Measurements from ENCODE around the gene CCNT1.
"Not testable (repeated sequence)": the region's sequence is repeated elsewhere in the genome, so short reads cannot be mapped to it uniquely, and the experiment has no call there.

The CCNT1 gene

DNA sequence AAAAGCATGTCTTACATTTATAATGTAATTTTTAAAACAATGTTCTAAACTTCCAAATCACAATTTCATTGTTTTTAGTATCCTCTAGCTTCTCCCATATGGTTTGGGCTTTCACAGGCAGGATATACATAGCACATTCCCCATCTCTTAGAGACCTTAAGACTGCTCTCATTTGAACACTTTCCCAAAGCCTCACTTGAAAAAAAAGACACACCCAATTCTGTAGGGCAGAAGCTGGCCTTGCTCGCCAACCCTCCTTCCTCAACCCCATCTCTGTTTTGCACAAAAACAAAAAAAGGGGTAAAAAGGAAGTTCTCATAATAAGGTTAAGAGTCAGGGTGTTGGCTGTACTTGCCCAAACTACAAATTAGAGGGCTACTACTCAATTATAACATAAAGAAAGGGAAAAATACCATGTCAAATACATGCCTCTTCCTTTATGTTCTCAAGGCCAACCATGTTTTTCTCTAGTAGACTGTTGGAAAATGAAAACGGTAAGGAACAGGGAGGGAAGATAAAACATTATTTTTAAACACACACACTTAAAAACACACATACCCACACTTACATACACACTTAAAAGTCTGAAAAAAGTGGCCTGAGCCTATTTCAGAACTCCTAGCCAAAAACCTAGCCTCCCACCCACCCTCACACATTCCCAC, 24.6 kb downstream of the CCNT1 start:
- no peak for DNase-seq (ENCODE audit: low read depth)

DNA sequence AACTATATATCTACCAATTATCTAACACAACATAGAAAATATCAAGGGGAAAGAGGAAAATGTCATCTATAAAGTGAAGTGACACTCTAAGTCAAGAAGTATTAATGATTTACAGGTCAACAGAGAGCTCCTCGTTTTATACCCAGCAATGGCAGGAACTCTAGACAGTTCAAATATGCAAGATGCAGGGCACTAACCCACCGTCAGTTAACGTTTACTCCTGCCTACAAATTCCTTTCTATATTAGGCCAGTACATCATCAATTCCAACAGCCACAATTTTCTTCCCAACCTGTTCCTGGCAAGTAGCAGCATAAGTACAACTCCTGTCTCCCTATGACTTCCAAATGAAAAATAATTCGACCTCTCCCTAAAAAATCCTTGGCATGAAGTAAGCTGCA, 25.5 kb downstream of the CCNT1 start:
- DNase-seq (ENCODE audit: low read depth): no peak

DNA sequence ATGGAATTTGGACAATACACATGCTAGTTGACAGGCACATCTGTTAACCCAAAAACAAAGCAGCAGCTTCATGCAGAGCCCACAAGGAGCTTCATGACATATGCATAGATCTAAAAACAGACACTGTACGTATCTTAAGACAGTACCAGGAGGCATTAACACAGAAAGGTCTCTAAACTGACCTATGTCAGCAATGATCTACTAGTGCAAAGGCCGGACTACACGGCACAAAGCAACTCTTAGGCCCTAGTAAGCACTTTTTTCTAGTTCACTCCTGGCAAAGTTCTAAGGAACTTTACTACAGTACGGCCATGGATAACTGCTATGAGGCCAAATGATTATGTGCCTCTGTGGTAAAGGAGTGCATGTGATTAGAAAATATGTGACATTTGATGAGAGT, 26.1 kb downstream of the CCNT1 start:
- DNase-seq (ENCODE audit: low read depth): no peak

DNA sequence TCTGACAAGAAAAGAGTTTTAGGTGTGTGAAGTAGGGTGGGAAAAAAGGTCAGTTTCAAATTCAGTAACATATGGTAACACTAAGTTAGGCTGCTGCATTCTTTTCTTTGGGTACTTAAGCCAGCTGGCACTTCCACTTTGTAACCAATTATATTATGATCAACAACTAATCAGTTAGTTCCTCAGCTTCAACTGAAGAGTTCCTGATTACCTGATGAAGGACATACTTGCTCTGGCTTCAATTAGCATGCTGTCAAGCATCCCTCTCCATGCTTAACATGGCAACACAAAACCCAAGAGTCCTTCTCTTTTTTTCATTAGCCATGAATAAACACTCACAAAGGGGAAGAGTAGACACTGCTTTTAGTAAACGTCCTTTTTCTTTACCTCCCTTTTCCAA, 27.7 kb downstream of the CCNT1 start:
- DNase-seq (ENCODE audit: low read depth): no peak

DNA sequence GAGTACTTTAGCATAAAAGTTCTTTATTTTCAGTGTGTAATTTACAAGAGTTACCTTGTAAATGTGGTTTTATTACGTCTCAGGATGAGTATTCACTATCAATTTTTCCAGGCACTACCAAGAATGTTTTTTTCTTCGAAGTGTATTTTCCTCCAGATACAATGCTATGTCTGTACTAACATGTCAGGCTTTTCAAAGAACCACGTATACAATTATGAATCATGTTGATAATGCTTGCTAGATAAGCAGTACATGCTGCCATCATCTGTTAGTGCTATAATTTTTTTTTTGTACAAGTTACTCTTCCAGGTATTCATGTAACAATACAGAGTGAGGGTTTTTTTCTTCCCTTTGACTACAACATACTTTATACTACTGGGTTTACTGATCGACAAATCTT, 28.9 kb downstream of the CCNT1 start:
- DNase-seq (ENCODE audit: low read depth): no peak

DNA sequence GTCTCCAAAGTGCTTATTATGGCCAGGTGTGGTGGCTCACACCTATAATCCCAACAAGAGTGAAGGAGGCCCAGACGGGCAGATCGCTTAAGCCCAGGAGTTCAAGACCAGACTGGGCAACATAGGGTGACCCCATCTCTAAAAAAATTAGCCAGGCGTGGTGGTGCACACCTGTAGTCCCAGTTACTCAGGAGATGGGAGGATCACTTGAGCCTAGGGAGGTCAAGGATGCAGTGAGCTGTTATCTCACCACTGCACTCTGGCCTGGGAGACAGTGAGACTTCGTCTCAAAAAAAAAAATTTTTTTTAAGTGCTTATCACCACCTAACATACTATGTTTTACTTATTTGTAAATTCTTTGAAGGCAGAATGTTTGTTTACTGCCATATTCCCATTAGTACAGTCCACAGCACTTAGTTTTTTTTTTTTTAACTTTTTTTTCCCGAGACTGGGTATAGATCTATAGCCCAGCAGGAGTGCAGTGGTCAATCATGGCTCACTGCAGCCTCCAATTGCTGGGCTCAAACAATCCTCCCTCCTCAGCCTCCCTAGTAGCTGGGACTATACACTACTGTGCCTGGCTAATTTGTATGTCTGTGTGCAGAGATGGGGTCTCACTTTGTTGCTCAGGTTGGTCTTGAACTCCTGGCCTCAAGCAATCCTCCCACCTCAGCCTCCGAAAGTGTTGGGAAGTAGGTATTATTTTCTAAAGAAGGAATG, 29.7 kb downstream of the CCNT1 start:
- no peak for DNase-seq (ENCODE audit: low read depth)

DNA sequence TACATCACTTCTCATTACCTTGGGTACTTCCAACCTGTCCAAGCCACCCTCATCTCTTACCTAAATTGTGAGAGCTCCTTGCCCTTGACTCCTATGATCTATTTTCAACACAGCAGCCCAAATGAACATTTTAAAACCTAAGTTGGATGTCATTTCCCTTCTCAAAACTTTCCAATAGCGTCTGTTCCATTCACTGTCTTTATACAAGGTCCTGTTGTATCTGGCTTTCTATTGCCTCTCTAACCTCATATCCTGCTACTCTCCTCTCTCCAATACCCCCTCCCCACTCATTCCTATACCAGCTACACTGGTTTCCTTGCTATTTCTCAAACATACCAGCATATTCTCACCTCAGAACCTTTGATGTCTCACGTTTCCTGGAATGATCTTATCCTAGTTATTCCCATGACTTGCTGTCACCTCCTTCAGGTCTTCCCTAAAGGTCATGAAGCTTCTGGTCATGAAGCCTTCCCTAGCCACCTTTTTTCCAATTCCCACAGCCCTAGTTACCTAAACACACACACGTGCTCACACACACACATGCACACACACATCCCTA, 30.4 kb downstream of the CCNT1 start:
- DNase-seq (ENCODE audit: low read depth): no peak

DNA sequence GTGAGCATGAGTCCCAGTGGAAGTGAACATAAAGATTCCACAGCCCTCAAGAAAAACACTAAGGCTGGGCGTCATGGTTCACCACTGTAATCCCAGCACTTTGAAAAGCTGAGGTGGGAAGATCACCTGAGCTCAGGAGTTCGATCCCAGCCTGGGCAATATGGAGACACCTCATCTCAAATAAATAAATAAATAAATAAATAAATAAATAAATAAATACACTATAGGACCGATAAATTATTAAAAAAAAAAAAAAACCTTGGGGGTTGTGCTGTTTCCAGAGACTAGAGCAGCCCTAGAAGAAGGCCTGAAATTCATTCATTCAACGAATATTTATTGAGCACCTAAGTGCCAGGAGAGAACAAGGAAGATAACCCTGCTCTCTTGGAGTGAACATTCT, 33.0 kb downstream of the CCNT1 start:
- DNase-seq (ENCODE audit: low read depth): no peak

DNA sequence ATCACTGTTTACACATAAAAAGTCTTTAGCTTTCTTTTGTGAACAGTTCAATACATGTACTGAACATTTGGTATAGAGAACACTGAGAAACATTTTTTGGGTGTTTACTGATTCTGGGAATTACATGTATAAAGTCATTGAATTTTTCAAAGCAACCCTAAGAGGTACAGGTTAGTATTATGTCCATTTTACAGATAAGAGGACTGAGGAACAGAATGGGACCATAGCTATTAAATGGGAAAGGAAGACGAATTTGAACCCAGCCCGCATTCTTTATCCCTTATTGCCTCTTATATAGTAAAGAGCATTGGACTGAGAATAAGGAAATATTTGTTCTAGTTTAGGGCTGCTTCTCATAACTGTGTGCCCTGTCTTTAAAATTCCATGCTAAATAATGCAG, 33.6 kb downstream of the CCNT1 start:
- no peak for DNase-seq (ENCODE audit: low read depth)

DNA sequence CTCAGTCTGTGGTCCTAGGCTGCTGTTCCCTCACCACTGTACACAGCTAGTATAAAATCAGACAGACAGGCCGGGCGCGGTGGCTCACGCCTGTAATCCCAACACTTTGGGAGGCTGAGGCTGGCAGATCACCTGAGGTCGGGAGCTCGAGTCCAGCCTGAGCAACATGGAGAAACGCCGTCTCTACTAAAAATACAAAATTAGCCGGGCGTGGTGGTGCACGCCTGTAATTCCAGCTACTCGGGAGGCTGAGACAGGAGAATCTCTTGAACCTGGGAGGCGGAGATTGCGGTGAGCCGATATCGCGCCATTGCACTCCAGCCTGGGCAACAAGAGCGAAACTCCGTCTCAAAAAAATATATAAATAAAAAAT, 34.0 kb downstream of the CCNT1 start:
- not testable (repeated sequence) for DNase-seq (ENCODE audit: low read depth)

DNA sequence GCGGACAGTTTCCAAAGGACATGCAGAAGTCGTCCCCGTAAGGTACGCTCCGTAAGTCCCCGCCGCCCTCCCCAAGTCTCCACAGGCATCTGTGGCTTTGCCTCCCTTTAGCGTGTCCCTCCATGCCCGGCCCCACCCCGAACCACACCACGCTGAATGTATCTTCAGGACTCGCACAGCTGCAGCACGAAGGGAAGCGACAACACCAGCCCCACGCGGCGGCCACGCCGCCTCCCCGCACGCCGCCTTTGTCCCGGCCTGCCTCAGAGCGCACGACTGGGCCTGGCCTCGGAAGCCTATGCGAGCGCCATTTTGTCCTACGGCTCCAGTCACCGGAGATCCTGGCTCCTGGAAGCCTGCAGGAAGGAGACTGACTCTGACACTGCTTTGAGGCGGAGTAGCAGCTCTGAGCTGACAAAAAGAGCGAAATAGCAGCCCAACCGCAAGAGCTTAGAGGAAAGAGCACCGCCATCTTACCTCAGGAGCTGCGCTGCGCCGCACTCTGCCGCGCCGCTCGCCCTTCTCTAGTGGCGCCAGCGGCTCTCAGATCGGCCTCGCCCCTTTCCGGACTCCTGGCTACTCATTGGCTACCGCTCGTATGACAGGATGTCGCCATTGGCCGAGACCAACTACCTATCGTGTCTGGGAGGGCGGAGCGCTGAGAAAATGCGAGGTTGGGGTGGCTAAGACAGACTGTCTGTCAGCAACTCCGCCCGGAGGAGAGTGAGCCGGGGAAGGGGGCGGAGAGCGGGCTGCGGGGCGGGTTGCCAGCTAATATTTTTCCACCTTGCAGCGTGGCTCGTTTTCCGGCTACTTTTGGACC, 34.6 kb downstream of the CCNT1 start, which contains the start of gene KANSL2:
TSS of gene KANSL2 (minus strand) at position 529 of the 823 bp plus-strand sequence. CDS start 606 bp downstream, outside the sequence.
- DNase-seq (ENCODE audit: low read depth): peak; percentile 100

DNA sequence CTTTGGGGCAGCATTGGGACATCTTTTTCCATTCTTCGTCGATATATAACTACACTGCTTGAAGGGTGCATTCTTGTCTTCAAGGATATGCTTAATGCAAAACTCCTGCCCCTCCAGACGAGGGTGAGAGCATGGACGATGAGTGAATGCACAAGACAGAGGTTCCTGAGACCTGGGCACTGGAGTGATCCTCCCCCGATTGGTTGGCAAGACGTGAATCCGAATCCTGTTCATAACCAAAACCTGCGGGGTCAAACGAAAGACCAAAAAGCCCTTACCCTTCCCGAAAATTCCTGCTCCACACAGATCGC, 35.2 kb downstream of the CCNT1 start:
- no peak for DNase-seq (ENCODE audit: low read depth)

DNA sequence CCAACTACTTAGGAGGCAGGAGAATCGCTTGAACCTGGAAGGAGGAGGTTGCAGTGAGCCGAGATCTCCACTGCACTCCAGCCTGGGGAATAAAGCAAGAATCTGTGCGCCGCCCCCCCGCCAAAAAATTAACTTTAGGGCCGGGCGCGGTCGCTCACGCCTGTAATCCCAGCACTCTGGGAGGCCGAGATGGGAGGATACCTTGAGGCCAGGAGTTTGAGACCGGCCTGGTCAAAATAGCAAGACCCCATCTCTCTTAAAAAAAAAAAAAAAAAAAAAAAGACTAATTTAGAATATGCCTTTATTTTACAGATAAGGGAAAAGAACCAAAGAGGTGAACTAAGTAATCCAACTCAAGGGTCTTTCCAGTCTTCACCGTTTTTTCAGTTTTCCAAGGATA, 35.6 kb downstream of the CCNT1 start:
- DNase-seq (ENCODE audit: low read depth): no peak

DNA sequence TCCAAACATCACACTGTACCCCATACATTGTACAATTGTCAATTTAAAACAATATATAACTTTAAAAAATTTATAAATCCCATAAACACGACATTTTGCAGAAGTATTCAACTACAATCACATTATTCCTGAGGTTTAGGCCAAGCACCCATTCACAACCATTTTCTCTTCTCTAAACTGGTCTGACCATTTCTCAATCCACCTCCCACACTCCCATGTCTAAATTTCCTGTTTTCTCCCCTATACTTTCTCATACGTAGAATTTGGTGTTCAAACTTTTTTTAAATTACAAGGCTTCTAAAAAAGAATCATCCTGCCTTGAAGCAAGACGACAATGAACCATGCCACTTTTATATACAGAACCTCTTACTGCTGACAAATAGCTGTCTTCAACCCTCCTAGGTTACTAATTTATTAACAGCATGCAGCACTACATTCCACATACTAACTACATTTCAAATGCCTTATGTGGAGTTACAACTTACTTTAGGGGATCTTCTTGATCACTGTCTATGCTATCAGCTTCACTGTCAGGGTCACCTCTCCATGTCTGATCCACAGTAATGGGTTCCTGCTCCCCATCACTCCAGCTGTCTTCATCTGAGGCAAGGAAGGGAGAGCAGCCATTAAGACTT, 37.8 kb downstream of the CCNT1 start:
- no peak for DNase-seq (ENCODE audit: low read depth)

DNA sequence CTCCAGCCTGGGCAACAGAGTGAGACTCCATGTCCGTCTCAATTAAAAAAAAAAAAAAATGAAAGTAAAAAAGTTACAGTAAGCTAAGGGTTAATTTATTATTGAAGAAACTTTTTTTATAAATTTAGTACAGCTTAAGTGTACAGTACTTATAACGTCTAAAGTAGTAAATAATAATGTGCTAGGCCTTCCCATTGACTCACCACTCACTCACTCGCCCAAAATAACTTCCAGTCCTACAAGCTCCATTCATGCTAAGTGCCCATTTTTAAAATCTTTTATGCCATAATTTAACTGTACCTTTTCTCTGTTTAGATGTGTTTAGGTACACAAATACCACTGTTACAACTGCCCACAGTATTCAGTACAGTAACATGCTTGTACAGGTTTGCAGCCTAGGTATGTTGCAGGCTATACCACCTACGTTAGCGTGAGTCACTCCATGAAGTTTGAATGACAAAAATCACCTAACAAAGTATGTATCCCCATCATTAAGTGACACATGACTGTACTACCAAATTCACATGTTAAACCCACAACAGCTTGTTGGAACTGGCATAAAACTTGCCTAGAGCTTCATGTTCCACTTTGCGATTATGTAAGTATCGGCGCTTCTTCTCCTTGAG, 45.2 kb downstream of the CCNT1 start:
- peak; percentile 35 for DNase-seq (ENCODE audit: low read depth)

DNA sequence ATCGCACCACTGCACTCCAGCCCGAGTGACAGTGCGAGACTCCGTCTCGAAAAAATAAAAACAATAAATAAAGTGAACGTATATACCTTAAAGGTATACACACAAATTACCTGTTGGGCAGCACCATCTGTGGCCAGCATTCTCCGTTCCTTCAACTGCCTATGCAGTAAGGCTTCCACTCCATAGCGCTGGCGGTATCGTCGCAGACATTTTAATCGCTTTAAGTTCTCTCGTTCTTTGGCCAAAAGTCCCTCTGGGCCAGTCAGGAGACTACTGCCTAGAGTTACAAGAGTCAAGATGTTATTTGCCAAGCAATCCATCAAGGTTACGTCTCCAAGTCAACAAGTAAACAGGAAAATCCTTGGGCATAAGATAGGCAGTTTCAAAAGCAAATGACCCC, 47.5 kb downstream of the CCNT1 start:
- DNase-seq (ENCODE audit: low read depth): no peak

DNA sequence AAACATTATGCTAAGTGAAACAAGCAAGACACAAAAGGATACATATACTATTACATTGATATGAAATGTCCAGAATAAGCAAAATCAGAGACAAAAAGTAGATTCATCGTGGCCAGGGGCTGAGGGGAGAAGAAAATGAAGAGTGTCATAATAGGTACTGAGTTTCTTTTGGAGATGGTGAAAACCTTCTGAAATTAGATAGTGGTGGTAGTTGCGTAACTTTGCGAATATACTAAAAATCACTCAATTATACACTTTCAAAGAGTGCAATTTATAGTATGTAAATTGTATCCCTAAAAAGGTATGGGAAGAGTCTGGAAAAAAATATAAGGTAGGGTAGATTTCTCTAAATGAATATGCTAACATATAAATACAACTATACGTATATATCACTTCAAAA, 56.6 kb downstream of the CCNT1 start:
- DNase-seq (ENCODE audit: low read depth): no peak

DNA sequence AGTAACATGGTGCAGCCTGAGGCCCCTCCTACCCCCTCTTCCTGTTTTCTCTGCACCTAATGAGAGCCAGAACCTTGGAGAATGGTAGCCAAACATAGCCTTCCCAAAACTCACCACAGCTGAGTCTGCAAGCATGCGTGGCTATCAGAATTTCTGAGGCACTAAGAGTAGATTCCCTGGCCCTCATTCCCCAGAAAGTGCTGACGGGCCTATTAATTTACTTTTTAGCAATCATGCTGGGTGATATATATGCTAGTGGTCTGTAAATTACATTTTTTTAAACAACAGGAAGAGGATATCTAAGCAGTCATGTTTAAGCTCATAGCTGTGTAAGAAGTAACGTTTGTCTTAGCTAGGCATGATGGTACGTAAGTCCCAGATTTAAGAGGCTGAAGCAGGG, 64.8 kb downstream of the CCNT1 start:
- no peak for DNase-seq (ENCODE audit: low read depth)

DNA sequence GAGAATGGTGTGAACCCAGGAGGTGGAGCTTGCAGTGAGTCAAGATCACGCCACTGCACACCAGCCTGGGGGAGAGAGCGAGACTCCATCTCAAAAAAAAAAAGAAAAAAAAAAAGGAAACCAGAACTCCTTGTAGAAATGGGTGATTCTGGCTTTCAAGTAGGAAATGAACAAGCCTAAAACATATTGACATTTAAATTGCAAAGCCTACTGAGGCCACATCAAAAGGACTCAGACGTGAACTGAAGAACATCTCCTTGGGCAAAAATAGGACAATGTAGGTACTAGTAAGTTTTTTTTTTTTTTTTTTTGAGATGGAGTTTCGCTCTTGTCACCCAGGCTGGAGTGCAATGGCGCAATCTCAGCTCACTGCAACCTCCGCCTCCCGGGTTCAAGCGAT, 71.2 kb downstream of the CCNT1 start:
- DNase-seq (ENCODE audit: low read depth): not testable (repeated sequence)

DNA sequence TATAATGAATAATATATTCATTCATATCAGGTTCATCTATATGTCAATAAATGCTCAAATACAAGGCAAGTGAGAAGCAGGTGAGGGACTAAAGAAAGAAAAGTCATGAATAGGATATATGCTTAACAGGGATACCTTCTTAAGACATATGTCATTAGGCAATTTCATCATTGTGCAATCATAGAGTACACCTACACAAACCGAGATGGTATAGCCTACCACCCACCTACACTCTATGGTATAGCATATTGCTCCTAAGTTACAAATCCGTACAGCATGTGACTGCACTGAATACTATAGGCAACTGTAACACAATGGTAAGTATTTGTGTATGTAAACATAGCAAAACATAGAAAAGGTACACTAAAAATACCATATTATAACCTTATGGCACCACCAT, 73.5 kb downstream of the CCNT1 start:
- DNase-seq (ENCODE audit: low read depth): no peak

DNA sequence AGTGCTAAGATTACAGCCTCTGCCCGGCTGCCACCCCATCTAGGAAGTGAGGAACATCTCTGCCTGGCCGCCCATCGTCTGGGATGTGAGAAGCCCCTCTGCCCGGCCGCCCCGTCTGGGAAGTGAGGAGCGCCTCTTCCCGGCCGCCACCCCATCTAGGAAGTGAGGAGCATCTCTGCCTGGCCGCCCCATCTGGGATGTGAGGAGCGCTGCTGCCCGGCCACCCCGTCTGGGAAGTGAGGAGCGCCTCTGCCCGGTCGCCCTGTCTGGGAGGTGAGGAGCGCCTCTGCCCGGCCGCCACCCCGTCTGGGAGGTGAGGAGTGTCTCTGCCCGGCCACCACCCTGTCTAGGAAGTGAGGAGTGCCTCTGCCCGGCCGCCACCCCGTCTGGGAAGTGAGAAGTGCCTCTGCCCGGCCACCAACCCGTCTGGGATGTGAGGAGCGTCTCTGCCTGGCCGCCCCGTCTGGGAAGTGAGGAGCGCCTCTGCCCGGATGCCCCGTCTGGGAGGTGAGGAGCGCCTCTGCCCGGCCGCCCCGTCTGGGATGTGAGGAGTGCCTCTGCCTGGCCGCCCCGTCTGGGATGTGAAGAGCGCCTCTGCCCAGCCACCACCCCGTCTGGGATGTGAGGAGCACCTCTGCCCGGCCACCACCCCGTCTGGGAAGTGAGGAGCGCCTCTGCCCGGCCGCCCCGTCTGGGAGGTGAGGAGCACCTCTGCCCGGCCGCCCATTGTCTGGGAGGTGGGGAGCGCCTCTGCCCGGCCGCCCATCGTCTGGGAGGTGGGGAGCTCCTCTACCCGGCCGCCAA, 74.6 kb downstream of the CCNT1 start:
- not testable (repeated sequence) for DNase-seq (ENCODE audit: low read depth)

All from ELR (cell line).